Astrocyte of the cerebellum (primary cell): ENCODE data around the gene ITGAL.
"Not testable (repeated sequence)": the region's sequence is repeated elsewhere in the genome, so short reads cannot be mapped to it uniquely, and the experiment has no call there.

Experiments
- DNase-seq: peaks from one replicate; pipeline ENCODE4 v3.0.0-alpha.2; 2011; ENCODE audit warnings: low read depth
- H3K4me3 ChIP-seq: 2 replicates; pipeline ENCODE4 v1.5.1; 2011; ENCODE audit warnings: mild to moderate bottlenecking, low read depth, low read length, moderate library complexity
- in situ Hi-C: cut with HindIII; loops from 2 replicates; pipeline ENCODE4 v1.10.0; 2017; ENCODE audit warnings: low sequenced_read_pairs
- TF ChIP-seq, protein P1 (sequence below): IDR thresholded peaks from 2 replicates; pipeline ENCODE4 v1.5.1; 2012; ENCODE audit warnings: low read length, low read depth, moderate library complexity, mild to moderate bottlenecking; ENCODE audit errors: missing control alignments

ITGAL gene

DNA sequence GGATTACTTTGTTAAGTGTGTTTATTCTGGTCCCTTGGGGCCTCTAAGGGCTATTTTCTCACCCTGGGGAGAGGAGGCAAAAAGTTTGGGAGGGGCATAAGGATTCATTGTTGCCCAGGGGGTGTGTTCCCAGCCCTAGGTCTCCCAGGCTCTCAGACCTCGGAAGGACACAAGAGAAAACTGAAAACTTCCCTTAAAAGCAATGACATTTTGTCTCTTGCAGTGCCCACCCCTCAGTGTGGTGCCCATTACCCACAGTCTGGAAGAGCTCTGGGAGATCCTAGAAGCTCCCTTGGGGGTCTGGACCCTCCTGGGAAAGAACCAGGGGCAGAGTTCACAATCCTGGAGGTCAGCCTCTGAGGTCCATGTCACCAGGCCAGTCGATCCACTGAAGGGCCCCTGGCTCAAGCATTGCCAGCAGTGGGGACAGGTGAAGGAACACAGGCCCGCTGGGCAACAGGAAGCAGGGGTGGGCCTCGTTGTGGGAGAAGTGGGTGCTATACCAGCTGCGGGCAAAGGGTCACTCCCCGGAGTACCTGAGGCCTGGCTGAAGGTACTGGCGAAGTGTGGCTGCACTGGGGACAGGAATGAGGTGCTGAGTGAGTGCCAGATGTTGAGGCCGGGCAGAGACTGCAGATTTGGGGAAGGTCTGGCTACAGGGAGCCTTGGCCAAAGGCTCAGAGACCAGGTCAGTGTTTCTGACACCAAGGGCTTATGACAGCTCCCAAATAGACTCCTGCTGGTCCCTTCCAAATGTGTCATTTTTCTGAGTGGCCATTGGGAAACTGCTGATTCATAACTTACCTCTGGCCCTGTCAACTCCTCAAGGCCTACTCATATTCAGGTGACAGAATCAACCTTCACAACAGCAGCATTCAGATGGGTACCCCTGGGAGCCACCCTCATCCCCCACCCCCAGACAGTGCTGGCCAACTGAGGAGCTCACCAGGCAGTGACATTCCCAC lies 66.7 kb downstream of the ITGAL start:
- TF ChIP-seq, protein P1, sequence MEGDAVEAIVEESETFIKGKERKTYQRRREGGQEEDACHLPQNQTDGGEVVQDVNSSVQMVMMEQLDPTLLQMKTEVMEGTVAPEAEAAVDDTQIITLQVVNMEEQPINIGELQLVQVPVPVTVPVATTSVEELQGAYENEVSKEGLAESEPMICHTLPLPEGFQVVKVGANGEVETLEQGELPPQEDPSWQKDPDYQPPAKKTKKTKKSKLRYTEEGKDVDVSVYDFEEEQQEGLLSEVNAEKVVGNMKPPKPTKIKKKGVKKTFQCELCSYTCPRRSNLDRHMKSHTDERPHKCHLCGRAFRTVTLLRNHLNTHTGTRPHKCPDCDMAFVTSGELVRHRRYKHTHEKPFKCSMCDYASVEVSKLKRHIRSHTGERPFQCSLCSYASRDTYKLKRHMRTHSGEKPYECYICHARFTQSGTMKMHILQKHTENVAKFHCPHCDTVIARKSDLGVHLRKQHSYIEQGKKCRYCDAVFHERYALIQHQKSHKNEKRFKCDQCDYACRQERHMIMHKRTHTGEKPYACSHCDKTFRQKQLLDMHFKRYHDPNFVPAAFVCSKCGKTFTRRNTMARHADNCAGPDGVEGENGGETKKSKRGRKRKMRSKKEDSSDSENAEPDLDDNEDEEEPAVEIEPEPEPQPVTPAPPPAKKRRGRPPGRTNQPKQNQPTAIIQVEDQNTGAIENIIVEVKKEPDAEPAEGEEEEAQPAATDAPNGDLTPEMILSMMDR = no peak
- no peak overlapping the region for H3K4me3 ChIP-seq
- in situ Hi-C loops = no loop called here
- no peak for DNase-seq

DNA sequence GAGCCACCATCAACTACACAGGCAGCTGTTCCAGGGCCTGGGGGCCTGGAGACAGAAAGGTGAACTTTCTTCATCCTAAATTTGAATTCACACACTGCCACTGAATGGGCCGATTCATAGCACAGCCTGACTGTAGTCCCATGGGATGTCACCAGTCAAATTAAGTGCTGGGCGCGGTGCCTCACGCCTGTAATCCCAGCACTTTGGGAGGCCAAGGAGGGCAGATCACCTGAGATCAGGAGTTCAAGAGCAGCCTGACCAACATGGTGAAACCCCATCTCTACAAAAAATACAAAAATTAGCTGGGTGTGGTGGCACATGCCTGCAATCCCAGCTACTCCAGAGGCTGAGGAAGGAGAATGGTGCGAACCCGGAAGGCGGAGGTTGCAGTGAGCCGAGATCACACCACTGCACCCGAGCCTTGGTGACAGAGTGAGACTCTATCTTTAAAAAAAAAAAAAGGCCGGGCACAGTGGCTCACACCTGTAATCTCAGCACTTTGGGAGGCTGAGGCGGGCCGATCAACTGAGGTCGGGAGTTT lies 67.5 kb downstream of the ITGAL start:
- DNase-seq, H3K4me3 ChIP-seq, in situ Hi-C loops: not testable (repeated sequence)

DNA sequence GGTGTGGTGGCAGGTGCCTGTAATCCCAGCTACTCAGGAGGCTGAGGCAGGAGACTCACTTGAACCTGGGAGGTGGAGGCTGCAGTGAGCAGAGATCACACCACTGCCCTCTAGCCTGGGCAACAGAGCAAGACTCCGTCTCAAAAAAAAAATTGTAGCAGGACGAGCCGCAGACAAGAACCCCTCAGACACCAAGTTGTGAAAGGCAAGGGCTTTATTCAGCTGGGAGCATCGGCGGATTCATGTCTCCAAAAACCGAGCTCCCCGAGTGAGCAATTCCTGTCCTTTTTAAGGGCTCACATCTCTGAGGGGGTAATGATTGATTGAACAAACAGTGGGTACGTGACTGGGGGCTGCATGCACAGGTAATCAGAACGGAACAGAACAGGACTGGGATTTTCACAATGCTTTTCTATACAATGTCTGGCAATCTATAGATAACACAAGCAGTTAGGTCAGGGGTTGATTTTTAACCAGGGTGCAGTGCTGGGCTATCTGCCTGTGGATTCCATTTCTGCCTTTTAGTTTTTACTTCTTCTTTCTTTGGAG lies 68.4 kb downstream of the ITGAL start:
- in situ Hi-C loops, H3K4me3 ChIP-seq, DNase-seq: not testable (repeated sequence)

DNA sequence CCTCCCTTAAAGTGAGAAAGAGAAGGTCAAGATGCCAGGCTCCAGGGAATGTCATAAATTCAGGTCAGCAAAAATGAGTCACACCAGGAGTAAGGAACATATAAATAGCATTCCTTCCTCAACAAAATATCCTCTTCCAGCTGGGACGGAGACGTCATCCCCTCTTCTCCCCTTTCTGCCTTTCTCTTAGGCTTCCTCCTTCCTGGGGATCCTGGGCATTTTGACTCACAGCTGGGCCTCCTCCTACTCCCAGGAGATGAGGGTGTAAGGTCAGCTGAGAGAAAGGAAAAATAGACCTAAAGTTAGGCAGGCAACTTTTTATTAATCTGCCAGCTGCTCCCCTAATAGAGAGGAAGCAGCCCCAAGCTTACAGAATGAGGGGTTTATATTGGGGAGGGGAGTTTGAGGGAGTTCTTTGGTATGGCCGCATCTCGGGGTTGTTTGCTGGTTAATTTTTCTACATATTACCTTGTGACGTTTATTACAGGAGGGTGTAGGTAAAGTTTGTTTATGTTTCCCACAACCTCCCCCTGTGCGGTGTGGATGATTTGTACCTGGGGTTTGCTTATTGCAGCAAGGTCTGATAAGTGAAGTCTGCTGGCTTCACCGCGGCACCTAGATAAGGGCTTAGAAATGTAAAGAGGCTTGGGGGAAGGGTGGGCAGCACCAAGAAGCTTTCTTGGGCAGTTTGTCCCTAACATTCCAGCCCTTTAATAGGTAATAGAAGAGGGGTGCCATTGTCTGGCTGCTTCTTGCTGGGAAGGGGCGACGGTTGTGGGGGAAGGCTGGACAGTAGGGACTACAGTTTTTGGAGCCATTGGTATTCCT lies 69.2 kb downstream of the ITGAL start:
- in situ Hi-C loops = no loop called here
- TF ChIP-seq, protein P1 = no peak
- H3K4me3 ChIP-seq = no peak overlapping the region
- no peak for DNase-seq

DNA sequence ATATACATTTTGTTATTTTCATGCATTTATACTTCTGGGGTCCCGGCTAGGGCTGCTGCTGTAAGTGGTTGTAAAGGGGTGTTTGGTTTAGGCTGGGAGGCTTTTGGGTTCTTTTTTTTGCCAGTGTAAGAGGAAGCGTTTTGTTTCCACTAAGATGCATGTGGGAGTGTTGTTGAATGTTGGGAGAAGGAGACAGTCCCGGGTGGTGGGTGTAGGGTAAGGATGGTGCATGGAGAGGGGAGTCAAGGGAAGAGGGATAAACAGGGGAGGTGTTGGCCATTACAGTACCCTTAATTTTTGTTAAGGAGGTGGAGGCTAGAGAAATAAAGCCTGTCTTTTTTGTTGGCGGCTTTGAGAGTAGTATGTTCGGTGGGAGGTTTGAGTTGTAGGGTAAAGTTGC lies 70.5 kb downstream of the ITGAL start:
- TF ChIP-seq, protein P1 = no peak
- no peak for DNase-seq
- in situ Hi-C loops = no loop called here
- H3K4me3 ChIP-seq = no peak overlapping the region

DNA sequence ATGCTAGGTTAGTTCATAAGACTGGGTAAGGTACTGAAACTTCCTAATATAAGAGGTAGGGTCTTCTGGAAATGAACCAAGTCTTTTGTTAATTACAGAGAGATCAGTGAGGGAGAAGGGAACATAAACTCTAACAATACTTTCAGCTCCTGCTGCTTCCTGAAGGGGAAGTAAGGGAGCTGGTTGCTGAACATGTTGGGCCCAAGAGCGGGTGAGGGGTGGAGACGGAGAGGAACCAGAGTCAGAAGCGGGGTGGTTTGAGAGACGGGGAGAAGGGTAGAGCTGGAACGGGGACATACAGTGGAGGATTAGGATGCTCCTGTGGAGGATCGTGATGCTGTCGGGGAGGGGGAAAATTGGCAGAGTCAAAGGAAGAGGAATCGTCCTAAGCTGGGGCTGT lies 73.6 kb downstream of the ITGAL start:
- in situ Hi-C loops = no loop called here
- H3K4me3 ChIP-seq = no peak overlapping the region
- TF ChIP-seq, protein P1 = no peak
- DNase-seq = no peak
